Mesenchymal stem cell (in vitro differentiated cells and primary cell): Measurements from ENCODE around the gene RBM34.
A peak's percentile ranks its signal among the peaks of the same experiment; 100 is the strongest.

Experiments
- DNase-seq: peaks from one replicate; pipeline ENCODE4 v3.0.0-alpha.2; 2013
- H2AFZ ChIP-seq: one replicate; pipeline ENCODE4 v1.6.1; 2013; ENCODE audit warnings: low read depth, mild to moderate bottlenecking, control low read depth, inconsistent platforms, low read length, moderate library complexity
- H2AK5ac ChIP-seq: 2 replicates; pipeline ENCODE4 v1.6.1; 2013; ENCODE audit warnings: low read length, moderate library complexity, mild to moderate bottlenecking, inconsistent platforms; ENCODE audit not compliant: severe bottlenecking
- H2BK120ac ChIP-seq: one replicate; pipeline ENCODE4 v1.6.1; 2013; ENCODE audit warnings: low read depth, mild to moderate bottlenecking, inconsistent platforms, low read length, moderate library complexity
- H2BK12ac ChIP-seq, 2 experiments: one replicate each; pipeline ENCODE4 v1.6.1; 2013; ENCODE audit warnings: inconsistent platforms in 2 of 2, low read length in 2 of 2, mild to moderate bottlenecking in 2 of 2, moderate library complexity in 2 of 2, control low read depth in 1 of 2
- H2BK15ac ChIP-seq: one replicate; pipeline ENCODE4 v1.6.1; 2013; ENCODE audit warnings: mild to moderate bottlenecking, low read depth, inconsistent platforms; ENCODE audit not compliant: poor library complexity, severe bottlenecking
- H2BK5ac ChIP-seq: 2 replicates; pipeline ENCODE4 v1.6.1; 2013; ENCODE audit warnings: low read depth, mild to moderate bottlenecking, low read length, control low read depth, inconsistent platforms; ENCODE audit not compliant: poor library complexity, severe bottlenecking
- H3K14ac ChIP-seq, 2 experiments: one replicate each; pipeline ENCODE4 v1.6.1; 2013; ENCODE audit warnings: inconsistent platforms in 2 of 2, low read length in 2 of 2, control low read depth in 1 of 2, mild to moderate bottlenecking in 1 of 2, moderate library complexity in 1 of 2
- H3K18ac ChIP-seq, 2 experiments: one replicate each; pipeline ENCODE4 v1.6.1; 2013; ENCODE audit warnings: inconsistent platforms in 2 of 2, low read length in 2 of 2, control low read depth in 1 of 2, low read depth in 1 of 2, mild to moderate bottlenecking in 1 of 2
- H3K23ac ChIP-seq, 2 experiments: one replicate each; pipeline ENCODE4 v1.6.1; 2013; ENCODE audit warnings: inconsistent platforms in 2 of 2, low read length in 2 of 2, mild to moderate bottlenecking in 2 of 2, moderate library complexity in 2 of 2, control low read depth in 1 of 2
- H3K27ac ChIP-seq: 2 replicates; pipeline ENCODE4 v1.5.1; 2013; ENCODE audit warnings: mild to moderate bottlenecking, moderate library complexity, low read length, control low read depth, inconsistent platforms; ENCODE audit not compliant: poor library complexity, severe bottlenecking
- H3K27me3 ChIP-seq, 2 experiments: 2 replicates each; pipeline versions ENCODE4 v1.6.1 to v1.7.0; 2013; ENCODE audit warnings: low read length in 2 of 2, mild to moderate bottlenecking in 2 of 2, moderate library complexity in 2 of 2, control low read depth in 1 of 2, inconsistent platforms in 1 of 2; ENCODE audit not compliant: control insufficient read depth in 1 of 2, insufficient read depth in 1 of 2
- H3K36me3 ChIP-seq, 2 experiments: 2 replicates each; pipeline versions ENCODE4 v1.6.1 to v1.7.0; 2013; ENCODE audit warnings: low read length in 2 of 2, control low read depth in 1 of 2, inconsistent platforms in 1 of 2, low read depth in 1 of 2, mild to moderate bottlenecking in 1 of 2; ENCODE audit not compliant: insufficient read depth in 2 of 2, control insufficient read depth in 1 of 2
- H3K4ac ChIP-seq, 2 experiments: one replicate each; pipeline ENCODE4 v1.6.1; 2013; ENCODE audit warnings: inconsistent platforms in 2 of 2, low read length in 2 of 2, mild to moderate bottlenecking in 2 of 2, moderate library complexity in 2 of 2, control low read depth in 1 of 2, low read depth in 1 of 2
- H3K4me1 ChIP-seq: 2 replicates; pipeline ENCODE4 v1.6.1; 2013; ENCODE audit warnings: low read depth, low read length, control low read depth; ENCODE audit not compliant: control insufficient read depth, insufficient read depth
- H3K4me2 ChIP-seq: 2 replicates; pipeline ENCODE4 v1.6.1; 2013; ENCODE audit warnings: low read length, mild to moderate bottlenecking, inconsistent platforms; ENCODE audit not compliant: poor library complexity, severe bottlenecking
- H3K4me3 ChIP-seq, 2 experiments: 2 replicates each; pipeline versions ENCODE4 v1.5.1 to v1.7.0; 2013; ENCODE audit warnings: low read length in 2 of 2, mild to moderate bottlenecking in 2 of 2, control low read depth in 1 of 2, low read depth in 1 of 2; ENCODE audit not compliant: insufficient read depth in 1 of 2
- H3K79me1 ChIP-seq: replicated peaks from 2 replicates; pipeline ENCODE4 v1.6.1; 2013; ENCODE audit warnings: mild to moderate bottlenecking, control low read depth, low read length, inconsistent platforms; ENCODE audit not compliant: poor library complexity, severe bottlenecking
- H3K9ac ChIP-seq: 2 replicates; pipeline ENCODE4 v1.7.0; 2013; ENCODE audit warnings: mild to moderate bottlenecking, low read length, moderate library complexity
- H3K9me3 ChIP-seq: 2 replicates; pipeline ENCODE4 v1.7.0; 2013; ENCODE audit warnings: mild to moderate bottlenecking, low read length; ENCODE audit not compliant: control insufficient read depth
- H4K8ac ChIP-seq: one replicate; pipeline ENCODE4 v1.6.1; 2013; ENCODE audit warnings: inconsistent platforms, mild to moderate bottlenecking, low read length, moderate library complexity
- H4K91ac ChIP-seq: one replicate; pipeline ENCODE4 v1.6.1; 2013; ENCODE audit warnings: mild to moderate bottlenecking, low read length, inconsistent platforms
- WGBS: methylation state at CpG from one replicate; pipeline ENCODE4 v1.1.7; 2013; ENCODE audit warnings: mixed read lengths; 5-methylcytosine and 5-hydroxymethylcytosine counted together

The RBM34 gene

DNA sequence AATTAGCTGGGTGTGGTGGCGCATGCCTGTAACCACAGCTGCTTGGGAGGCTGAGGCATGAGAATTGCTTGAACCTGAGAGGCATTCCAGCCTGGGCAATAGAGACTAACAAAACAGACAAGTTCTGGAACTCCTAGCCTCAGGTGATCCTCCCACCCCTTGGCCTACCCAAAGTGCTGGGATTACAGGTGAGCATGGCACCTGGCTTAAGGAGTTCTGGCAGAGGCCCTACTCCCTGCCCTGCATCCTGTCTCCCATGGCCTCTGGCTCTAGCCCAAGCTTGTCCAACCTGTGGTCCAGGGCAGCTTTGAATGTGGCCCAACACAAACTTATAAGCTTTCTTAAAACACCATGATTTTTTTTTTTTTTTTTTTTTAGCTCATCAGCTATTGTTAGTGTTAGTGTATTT lies 52.9 kb downstream of the RBM34 start:
- DNase-seq: no peak
- Histone ChIP-seq H4K8ac (no peak overlapping the region), H3K4ac (no peak overlapping the region), H3K27ac (no peak overlapping the region), H3K9me3 (no peaks in the 10 kb centered on the region), H4K91ac (no peak overlapping the region), H2BK120ac (no peak overlapping the region), H3K79me1 (peaks cover 11% of the 10 kb centered on the region), H2AK5ac (no peak overlapping the region), H3K23ac (no peak overlapping the region), H3K14ac (no peak overlapping the region), H3K27me3 (no peaks in the 10 kb centered on the region), H3K4me1 (peaks cover 2% of the 10 kb centered on the region), H3K4me2 (no peak overlapping the region), H3K9ac (no peak overlapping the region), H2BK5ac (no peak overlapping the region), H2BK12ac (no peak overlapping the region), H3K18ac (no peak overlapping the region), H3K36me3 (peaks cover 29 to 64% of the 10 kb centered on the region in 2 experiments), H2AFZ (no peak overlapping the region), H2BK15ac (no peak overlapping the region), H3K4me3 (no peak overlapping the region)
- 100% methylated on average over 1 of the region's 1 CpG for WGBS

DNA sequence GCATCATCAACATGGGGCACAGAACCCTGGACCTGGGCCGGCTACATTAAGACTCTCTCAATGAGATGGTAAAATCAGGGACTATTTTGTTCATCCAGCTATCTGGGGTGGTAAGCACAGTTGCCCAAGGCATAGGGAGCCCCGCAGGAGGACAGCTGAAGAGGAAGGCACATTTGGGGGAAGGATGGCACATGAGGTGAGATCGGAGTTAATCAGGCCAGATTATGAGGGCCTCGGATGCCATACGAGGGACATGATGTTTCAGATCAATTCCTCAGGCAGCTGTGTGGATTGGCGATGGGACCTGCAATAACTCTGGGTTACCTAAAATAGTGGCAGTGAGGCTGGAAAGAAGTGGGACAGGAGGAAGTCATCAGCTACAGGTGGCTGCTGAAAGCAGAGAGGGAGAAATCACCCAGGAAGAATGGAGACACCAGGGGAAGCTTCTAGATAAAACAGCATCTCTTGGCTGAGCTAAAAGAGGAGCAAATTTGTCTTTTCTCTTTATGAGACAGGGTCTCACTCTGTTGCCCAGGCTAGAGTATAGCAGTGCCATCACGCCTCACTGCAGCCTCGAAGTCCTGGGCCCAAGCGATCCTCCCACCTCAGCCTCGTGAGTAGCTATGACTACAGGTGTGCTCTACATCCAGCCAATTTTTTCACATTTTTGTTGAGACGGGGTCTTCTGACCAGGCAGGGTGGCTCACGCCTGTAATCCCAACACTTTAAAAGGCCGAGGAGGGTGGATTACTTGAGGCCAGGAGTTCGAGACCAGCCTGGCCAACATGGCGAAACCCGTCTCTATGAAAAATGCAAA lies 53.5 kb downstream of the RBM34 start:
- H2AK5ac ChIP-seq: no peak overlapping the region

DNA sequence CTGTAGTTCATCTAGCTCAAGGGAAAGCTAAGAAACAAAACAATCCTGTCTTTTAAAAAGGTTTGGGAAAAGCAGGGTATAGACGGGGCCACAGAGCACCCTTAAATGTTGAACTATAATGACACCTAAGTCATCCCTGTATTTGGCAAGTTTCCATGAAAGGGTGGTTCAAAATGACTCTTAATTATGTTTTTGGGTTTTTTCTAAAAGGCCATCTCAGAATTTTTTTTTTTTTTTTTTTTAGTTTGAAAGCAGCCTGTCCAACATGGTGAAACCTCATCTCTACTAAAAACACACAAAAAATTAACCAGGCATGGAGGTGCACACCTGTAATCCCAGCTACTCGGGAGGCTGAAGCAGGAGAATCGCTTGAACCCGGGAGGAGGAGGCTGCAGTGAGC lies 54.6 kb downstream of the RBM34 start:
- WGBS: 100% methylated on average over 4 of the region's 4 CpGs

More for the DNA sequence above, 53.5 kb downstream of the RBM34 start:
- Histone ChIP-seq H2BK12ac (no peak overlapping the region), H3K4me1 (peaks cover 2% of the 10 kb centered on the region), H3K27ac (no peak overlapping the region), H4K91ac (no peak overlapping the region), H4K8ac (peak overlapping the region; percentile 47), H3K9ac (no peak overlapping the region), H2AFZ (no peak overlapping the region), H2BK15ac (no peak overlapping the region), H3K18ac (no peak overlapping the region), H3K4me2 (no peak overlapping the region), H3K14ac (no peak overlapping the region), H2BK120ac (no peak overlapping the region), H3K9me3 (no peaks in the 10 kb centered on the region), H3K23ac (no peak overlapping the region), H3K36me3 (peaks cover 27 to 58% of the 10 kb centered on the region in 2 experiments), H2BK5ac (no peak overlapping the region), H3K27me3 (no peaks in the 10 kb centered on the region), H3K4me3 (no peak overlapping the region), H3K4ac (no peak overlapping the region), H3K79me1 (peaks cover 13% of the 10 kb centered on the region)
- no peak for DNase-seq
- WGBS: 97% methylated on average over 16 of the region's 16 CpGs

DNA sequence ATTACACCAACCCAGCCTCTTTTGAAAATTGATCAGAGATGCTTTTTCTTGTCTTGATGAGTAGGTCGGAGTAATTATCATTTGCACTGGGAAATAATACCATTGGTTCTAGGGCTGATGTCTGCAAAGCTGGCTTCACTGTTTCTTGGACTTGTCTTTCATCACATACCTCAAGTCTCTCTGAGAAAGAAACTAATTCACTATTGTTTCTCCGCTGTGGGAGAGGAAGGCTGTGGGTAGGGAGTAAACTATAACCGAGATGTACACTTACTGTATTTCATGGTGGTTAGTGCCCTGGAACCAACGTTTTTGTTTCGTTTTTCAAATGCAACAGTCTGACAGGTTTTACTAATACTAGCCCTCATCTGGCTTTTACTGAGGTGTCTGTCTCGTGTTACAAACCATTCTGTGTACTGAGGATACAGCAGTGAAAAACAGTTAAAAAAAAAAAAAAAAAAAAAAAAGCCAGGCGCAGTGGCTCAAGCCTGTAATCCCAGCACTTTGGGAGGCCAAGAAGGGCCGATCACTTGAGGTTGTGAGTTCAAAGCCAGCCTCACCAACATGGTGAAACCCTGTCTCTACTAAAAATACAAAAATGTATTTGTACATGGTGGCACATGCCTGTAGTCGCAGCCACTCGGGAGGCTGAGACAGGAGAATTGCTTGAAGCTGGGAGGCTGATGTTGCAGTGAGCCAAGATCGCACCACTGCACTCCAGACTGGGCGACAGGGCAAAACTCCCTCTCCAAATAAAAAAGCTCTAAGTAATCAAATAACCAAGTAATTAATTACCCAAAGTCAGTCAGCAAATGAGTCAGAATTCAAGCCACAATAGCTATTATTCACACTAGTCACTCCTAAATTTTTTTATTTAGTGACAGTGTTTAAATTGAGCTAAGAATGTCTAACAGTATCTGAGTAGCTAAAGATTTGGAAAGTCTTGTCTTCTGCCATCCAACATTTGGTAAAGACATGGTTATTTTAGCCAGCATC lies 55.7 kb downstream of the RBM34 start:
- Histone ChIP-seq H3K4ac (no peak overlapping the region), H3K18ac (no peak overlapping the region), H3K14ac (no peak overlapping the region), H2BK15ac (no peak overlapping the region), H3K4me2 (no peak overlapping the region), H2BK12ac (no peak overlapping the region), H2BK120ac (no peak overlapping the region), H3K79me1 (peaks cover 12% of the 10 kb centered on the region), H4K91ac (no peak overlapping the region), H2BK5ac (no peak overlapping the region), H2AK5ac (no peak overlapping the region), H3K4me1 (peaks cover 2% of the 10 kb centered on the region), H2AFZ (no peak overlapping the region), H3K27me3 (no peaks in the 10 kb centered on the region), H4K8ac (no peak overlapping the region), H3K23ac (no peak overlapping the region), H3K27ac (no peak overlapping the region), H3K36me3 (peaks cover 24 to 37% of the 10 kb centered on the region in 2 experiments), H3K9ac (peak overlapping the region; percentile 91), H3K9me3 (no peaks in the 10 kb centered on the region), H3K4me3 (peak overlapping the region in 1 of 2 experiments; percentile 73)
- DNase-seq: peak; percentile 18
- WGBS: 85% methylated on average over 10 of the region's 12 CpGs

More for the DNA sequence above, 54.6 kb downstream of the RBM34 start:
- Histone ChIP-seq H4K8ac (no peak overlapping the region), H3K27ac (no peak overlapping the region), H2BK120ac (no peak overlapping the region), H3K79me1 (peaks cover 13% of the 10 kb centered on the region), H3K4me3 (no peak overlapping the region), H4K91ac (no peak overlapping the region), H3K4ac (no peak overlapping the region), H3K4me1 (peaks cover 2% of the 10 kb centered on the region), H2BK5ac (no peak overlapping the region), H3K9me3 (no peaks in the 10 kb centered on the region), H2BK12ac (no peak overlapping the region), H3K27me3 (no peaks in the 10 kb centered on the region), H3K23ac (no peak overlapping the region), H3K4me2 (no peak overlapping the region), H2AFZ (no peak overlapping the region), H3K9ac (no peak overlapping the region), H2AK5ac (no peak overlapping the region), H3K18ac (no peak overlapping the region), H2BK15ac (no peak overlapping the region), H3K14ac (no peak overlapping the region), H3K36me3 (peaks cover 24 to 48% of the 10 kb centered on the region in 2 experiments)
- no peak for DNase-seq
